DMS153 (cell line): ENCODE data around the gene ITPR3.

Experiments used
- DNase-seq: peaks from one replicate; lab custom pipeline; 2025; lab: John Stamatoyannopoulos, UW

ITPR3 gene

GRCh38 chr6:33737267-33738026, 116.3 kb downstream of the ITPR3 start:
- no peak for DNase-seq

GRCh38 chr6:33738153-33738552, 117.0 kb downstream of the ITPR3 start:
- DNase-seq = no peak

GRCh38 chr6:33738879-33739278, 117.8 kb downstream of the ITPR3 start:
- no peak for DNase-seq

- DNase-seq = no peak
Measured at GRCh38 chr6:33739571-33739970, 118.4 kb downstream of the ITPR3 start.

GRCh38 chr6:33740204-33740608, 119.1 kb downstream of the ITPR3 start:
- DNase-seq = no peak

GRCh38 chr6:33740794-33741193, 119.7 kb downstream of the ITPR3 start:
- DNase-seq = no peak

GRCh38 chr6:33742092-33742491, 121.0 kb downstream of the ITPR3 start:
- no peak for DNase-seq

- DNase-seq = no peak
Measured at GRCh38 chr6:33742837-33743236, 121.7 kb downstream of the ITPR3 start.

GRCh38 chr6:33744001-33744848, 123.1 kb downstream of the ITPR3 start:
- DNase-seq = peak; percentile 91

- DNase-seq = peak; percentile 80
Measured at GRCh38 chr6:33744895-33745546, 123.9 kb downstream of the ITPR3 start.

GRCh38 chr6:33745548-33745947, 124.4 kb downstream of the ITPR3 start:
- DNase-seq = peak; percentile 20
